GM19043 (cell line): ENCODE measurements around the gene CUL9.

ENCODE experiments used
- ATAC-seq: cut with Tn5 transposase; IDR thresholded peaks from one replicate; pipeline ENCODE4 v1.9.1; 2021; ENCODE audit warnings: low read depth; ENCODE audit not compliant: unreplicated experiment

The CUL9 gene

DNA sequence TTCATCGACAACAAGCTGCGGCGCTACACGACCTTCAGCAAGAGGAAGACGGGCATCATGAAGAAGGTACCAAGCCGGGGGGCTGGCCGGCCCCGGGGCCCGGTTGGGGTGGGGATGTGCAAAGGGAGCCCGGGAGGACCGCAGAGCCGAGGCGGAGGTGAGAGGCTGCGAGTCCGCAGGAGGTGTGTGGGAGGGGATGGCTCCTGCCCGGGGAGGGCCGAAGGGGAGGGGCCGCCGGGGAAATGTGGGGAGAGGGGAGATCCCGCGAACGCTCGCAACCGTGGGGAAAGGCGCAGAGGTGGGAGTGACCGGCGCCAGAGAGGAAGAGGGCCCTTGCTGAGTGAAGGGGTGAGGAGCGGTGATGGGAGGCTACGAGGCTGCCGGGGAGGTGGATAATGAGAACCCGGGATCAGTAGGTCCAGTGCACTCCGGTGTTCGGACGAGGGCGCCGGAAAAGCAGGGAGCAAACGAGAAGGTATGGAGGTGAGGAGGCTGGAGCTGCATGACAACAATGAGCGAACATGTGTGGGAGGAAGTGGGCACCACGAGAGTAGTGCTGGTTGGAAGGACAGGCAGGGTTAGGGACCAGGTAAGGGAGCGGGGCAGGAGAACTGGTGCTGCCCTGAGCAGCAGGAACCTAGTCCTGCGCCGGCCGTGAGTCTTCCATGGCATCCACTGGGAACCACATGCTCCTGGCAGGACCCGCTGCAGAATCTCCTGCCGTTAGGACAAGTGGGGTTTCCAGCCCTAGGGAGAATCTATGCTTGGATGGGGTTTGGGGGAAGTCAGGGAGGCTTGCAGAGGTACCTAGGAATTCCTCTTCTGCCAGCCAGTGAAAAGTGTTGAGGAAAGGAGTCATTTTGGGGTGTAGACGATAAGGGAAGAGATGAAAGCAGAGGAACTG is 9.6 kb upstream of the CUL9 start:
- ATAC-seq: no peak

DNA sequence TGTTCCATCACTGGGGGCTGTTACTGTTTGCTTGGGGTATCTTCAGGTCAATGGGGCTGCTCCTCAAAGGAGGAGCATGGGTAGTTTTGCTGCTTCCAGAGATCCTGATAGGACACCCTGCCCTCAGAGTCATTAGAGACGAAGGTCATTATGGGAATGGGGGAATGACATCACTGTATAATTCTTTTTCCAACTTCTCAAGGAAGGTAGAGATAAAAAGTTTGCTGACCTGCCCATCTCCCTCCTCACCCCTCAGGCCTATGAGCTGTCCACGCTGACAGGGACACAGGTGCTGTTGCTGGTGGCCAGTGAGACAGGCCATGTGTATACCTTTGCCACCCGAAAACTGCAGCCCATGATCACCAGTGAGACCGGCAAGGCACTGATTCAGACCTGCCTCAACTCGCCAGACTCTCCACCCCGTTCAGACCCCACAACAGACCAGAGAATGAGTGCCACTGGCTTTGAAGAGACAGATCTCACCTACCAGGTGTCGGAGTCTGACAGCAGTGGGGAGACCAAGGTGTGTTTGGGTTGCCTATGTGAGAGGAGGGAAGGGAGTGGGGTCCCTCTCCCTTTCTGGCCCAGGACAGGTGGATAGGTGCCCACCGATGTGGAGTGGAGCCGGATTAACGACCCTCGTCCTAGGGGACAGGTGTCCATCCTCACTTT is 8.3 kb upstream of the CUL9 start:
- ATAC-seq: no peak

- ATAC-seq: peak; percentile 70
Observed at GRCh38 chr6:43174263-43175112, 7.5 kb upstream of the CUL9 start.

DNA sequence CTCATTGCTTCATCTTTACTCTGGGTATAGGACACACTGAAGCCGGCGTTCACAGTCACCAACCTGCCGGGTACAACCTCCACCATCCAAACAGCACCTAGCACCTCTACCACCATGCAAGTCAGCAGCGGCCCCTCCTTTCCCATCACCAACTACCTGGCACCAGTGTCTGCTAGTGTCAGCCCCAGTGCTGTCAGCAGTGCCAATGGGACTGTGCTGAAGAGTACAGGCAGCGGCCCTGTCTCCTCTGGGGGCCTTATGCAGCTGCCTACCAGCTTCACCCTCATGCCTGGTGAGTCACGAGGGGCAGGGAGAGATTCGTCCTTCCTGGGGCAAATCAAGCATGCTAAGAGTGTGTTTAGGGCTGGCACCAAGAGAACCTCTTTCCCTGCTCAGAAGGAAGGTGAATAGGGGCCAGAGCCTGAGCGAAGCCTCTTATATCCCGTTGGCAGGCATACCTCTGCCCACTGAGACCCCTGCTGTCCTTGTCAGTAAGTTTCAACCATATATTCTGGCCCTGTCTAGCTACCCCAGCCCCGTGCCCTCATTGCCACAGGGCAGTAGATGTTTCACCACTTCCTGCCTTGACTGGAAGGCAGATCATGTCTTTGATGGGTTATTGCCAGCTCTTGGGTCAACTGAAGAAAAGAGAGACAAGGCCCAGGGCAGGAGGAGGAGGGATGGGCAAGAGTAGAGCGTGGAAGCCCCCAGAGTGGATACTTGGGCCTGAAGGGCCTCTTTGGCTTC is 6.1 kb upstream of the CUL9 start:
- no peak for ATAC-seq

DNA sequence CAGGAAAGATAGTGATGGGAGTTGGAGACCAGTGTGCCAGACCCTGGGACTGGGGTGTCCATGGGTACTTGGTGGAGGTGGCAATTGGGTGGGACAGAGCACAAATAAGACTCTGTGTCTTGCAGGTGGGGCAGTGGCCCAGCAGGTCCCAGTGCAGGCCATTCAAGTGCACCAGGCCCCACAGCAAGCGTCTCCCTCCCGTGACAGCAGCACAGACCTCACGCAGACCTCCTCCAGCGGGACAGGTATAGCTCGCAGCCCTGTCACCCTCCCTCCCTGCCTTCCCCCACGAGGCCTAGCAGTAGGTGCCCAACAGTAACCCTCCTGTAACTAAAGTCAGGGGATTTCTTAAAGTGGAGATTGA is 5.6 kb upstream of the CUL9 start:
- no peak for ATAC-seq

DNA sequence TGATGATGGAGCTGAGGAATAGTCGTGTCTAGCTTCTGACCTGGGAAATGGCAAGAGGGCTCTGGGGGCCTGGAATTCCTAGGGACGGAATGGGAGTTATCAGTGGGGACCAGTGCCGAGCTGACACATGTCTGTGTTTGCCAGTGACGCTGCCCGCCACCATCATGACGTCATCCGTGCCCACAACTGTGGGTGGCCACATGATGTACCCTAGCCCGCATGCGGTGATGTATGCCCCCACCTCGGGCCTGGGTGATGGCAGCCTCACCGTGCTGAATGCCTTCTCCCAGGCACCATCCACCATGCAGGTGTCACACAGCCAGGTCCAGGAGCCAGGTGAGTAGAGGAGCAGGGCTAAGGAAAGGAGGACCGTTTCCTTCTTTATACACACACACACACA is 3.8 kb upstream of the CUL9 start:
- ATAC-seq: no peak

GRCh38 chr6:43178951-43179830 is 2.8 kb upstream of the CUL9 start:
- no peak for ATAC-seq

- ATAC-seq: no peak
Observed at GRCh38 chr6:43180058-43180457, 1.9 kb upstream of the CUL9 start.

GRCh38 chr6:43180985-43181384 is 1.0 kb upstream of the CUL9 start:
- no peak for ATAC-seq

GRCh38 chr6:43181621-43181941 is 415 bp upstream of the CUL9 start:
- ATAC-seq: no peak

- no peak for ATAC-seq
Observed at GRCh38 chr6:43183441-43183840, 1.4 kb downstream of the CUL9 start.

DNA sequence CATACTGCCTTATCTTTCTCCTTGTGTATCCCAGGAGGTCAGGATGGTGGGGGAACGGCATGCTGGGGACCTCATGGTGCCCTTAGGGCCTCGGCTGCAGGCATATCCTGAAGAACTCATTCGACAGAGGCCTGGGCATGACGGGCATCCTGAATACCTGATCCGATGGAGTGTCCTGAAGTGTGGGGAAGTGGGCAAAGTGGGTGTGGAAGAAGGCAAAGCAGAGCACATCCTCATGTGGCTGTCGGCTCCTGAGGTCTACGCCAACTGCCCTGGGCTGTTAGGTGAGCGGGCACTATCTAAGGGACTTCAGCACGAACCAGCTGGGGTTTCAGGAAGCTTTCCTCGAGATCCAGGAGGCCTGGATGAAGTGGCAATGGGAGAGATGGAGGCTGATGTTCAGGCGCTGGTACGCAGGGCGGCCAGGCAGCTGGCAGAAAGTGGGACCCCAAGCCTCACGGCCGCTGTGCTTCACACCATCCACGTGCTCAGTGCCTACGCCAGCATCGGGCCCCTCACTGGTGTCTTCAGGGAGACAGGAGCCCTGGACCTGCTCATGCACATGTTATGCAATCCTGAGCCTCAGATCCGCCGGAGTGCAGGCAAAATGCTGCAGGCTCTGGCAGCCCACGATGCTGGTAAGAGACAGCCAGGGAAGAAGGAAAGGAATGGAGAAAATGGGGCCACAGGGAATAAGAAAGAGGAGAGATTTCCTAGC is 2.4 kb downstream of the CUL9 start:
- ATAC-seq: no peak

GRCh38 chr6:43185391-43185985 is 3.5 kb downstream of the CUL9 start:
- no peak for ATAC-seq

GRCh38 chr6:43186019-43186418 is 4.0 kb downstream of the CUL9 start:
- ATAC-seq: no peak

- no peak for ATAC-seq
Observed at GRCh38 chr6:43186706-43187105, 4.7 kb downstream of the CUL9 start.

GRCh38 chr6:43187821-43188220 is 5.8 kb downstream of the CUL9 start:
- ATAC-seq: no peak

GRCh38 chr6:43188426-43188825 is 6.4 kb downstream of the CUL9 start:
- ATAC-seq: no peak

DNA sequence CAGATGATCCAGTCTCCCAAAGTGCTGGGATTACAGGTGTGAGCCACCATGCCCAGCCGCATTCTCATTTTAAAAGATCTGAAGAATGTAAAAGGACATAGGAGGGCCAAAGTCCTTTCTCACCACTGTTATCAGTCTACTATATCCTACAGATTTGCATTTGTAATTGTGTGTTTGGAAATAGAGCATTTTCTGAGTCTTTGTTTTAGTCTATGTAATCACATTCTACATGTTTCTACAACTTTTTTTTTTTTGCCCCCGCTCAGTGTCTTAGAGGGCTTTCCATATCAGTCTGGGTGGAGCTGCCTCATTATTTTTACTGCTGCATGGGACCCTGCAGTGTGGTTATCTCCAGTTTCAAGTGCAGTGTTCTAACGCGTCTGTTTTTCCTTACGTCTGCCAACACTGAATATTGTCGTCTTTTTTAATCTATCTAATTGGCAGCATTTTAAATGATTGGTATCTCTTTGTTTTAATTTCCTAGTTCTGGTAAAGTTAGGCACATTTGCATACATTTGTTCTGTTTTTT is 7.8 kb downstream of the CUL9 start:
- ATAC-seq: no peak
